NCI-H2107 (cell line): ENCODE measurements around the gene C1orf146.
"Not testable (repeated sequence)": the region's sequence is repeated elsewhere in the genome, so short reads cannot be mapped to it uniquely, and the experiment has no call there.

ENCODE experiments used
- DNase-seq: peaks from one replicate; lab custom pipeline; 2025; lab: John Stamatoyannopoulos, UW

C1orf146 gene

DNA sequence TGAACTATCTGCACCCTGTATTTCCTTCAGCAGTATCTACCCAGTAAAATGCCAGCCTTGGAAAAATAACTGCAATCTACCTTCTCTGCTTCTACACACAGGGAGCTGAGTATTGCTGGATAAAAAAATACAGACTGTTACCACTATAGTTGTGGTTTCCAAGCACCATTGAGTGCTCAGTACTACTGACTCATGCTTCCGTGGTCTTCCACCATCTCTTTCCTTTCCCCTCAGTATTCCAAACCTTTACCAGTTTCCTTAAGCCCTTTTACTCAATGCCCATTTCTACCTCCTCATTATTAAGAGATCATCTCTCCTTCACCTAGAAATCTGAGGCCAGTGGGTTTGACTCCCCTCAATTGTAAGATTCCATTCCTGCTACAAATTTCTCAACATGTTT lies 57.2 kb downstream of the C1orf146 start:
- DNase-seq = no peak

DNA sequence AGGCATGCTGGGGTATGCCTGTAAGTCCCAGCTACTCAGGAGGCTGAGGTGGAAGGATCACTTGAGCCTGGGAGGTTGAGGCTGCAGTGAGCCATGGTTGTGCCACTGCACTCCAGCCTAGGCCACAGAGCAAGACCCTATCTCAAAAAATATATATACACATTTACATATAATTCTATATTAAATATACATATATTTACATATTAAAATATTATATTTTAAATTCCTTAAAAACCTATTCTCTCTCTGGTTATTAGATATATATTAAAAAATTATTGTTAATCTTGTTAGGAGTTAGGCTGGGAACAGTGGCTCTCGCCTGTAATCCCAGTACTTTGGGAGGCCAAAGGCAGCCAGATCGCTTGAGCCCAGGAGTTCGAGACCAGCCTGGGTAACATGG lies 58.4 kb downstream of the C1orf146 start:
- no peak for DNase-seq

DNA sequence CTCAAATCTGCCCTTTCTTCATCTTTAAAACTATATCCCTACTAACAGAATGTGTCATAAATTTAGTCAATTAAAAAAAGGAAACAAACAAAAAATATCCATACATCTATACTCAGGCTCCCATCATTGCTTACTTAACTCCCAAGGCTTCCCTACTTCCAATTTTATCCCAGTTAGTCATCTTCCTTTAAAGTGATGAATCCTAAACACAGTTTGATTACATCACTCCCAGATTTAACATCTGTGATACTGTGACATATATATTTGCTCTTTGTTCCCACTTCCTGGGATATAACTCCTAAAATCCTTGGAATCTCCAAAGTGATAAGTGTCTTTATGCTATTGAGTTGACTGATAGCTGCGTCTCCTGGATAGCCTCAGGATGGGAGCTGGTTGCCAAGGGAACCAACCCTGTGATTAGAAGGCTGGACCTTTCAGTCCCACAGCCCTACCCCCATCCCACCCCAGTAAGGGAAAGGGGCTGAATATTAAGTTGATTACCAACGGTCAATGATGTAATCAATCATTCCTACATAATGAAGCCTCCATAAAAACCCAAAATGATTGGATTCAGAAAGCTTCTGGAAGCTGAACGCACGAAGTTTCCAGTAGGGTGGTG lies 59.5 kb downstream of the C1orf146 start:
- no peak for DNase-seq

DNA sequence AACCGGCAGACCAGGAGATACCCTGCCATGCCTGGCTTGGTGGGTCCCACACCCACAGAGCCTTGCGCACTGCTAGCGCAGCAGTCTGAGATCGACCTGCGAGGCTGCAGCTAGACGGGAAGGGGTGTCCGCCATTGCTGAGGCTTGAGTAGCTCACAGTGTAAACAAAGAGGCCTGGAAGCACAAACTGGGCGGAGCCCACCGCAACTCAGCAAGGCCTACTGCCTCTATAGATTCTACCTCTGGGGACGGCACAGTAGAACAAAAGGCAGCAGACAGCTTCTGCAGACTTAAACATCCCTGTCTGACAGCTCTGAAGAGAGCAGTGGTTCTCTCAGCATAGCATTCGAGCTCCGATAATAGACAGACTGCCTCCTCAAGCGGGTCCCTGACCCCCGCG lies 62.1 kb downstream of the C1orf146 start:
- not testable (repeated sequence) for DNase-seq

DNA sequence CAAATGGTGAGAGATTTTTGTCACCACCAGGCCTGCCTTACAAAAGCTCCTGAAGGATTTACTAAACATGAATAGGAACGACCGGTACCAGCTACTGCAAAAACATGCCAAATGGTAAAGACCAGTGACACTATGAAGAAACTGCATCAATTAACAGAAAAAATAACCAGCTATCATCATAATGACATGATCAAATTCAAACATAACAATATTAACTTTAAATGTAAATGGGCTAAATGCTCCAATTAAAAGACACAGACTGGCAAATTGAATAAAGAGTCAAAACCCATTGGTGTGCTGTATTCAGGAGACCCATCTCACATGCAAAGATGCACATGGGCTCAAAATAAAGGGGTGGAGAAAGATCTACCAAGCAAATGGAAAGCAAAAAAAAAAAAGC lies 63.7 kb downstream of the C1orf146 start:
- not testable (repeated sequence) for DNase-seq

DNA sequence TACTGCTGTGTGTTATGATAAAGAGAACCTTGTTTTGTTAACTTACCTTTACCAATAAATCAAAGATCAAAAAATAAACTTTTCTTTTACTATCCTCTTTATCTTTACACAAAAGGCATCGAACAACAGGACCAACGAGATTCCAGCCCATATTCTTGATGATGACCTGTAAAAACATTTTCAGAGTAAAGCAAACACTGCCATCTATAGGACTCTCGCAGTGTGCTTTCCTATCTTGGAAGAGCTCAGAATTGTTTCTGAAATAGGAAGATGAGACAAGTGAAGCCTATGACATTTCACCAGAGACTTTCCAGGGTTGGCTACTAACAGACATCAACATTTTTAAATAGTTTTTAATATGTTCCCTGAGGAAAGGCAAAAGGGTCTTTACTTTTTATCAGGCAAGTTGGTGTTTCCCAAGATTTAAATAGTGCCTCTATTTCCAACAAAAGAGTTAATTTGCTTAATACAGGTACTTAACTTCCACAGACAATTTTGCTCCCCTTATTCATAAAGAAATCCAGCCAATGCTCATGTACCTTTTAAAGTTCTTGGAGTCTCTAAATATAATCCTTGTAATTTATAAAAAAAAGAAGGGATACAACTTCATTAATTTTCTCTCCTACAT lies 73.8 kb downstream of the C1orf146 start:
- DNase-seq = peak; percentile 25
